Upper lobe of left lung (tissue), 6 donors: ENCODE results near the gene LCOR. TPM values are rescaled to one million over a fixed set of nuclear protein-coding genes. Genes with fewer than 3 reads are reported as not detected.

Experiments used
- ATAC-seq, 2 donors: fragments of 200-7000 bp; cut with Tn5 transposase; one replicate each; pipeline ENCODE4 v1.9.1; 2022; ENCODE audit warnings: mild to moderate bottlenecking in 2 of 2, moderate library complexity in 2 of 2; ENCODE audit not compliant: low FRiP score in 2 of 2
- DNase-seq, 2 donors: peaks; one replicate each; pipeline ENCODE4 v3.0.0-alpha.2; 2019 to 2020
- H3K27ac ChIP-seq, 4 donors: fragments of 200-600 bp; sonication (generic); one replicate each; pipeline ENCODE4 v1.5.1; 2016 to 2019
- H3K27me3 ChIP-seq, 4 donors: fragments of 200-600 bp; sonication (generic); one replicate each; pipeline ENCODE4 v1.5.1; 2017 to 2019
- H3K36me3 ChIP-seq, 4 donors: fragments of 200-600 bp; sonication (generic); one replicate each; pipeline ENCODE4 v1.5.1; 2016 to 2019
- H3K4me1 ChIP-seq, 4 donors: fragments of 200-600 bp; sonication (generic); one replicate each; pipeline ENCODE4 v1.5.1; 2018 to 2019
- H3K4me3 ChIP-seq, 4 donors: fragments of 200-600 bp; sonication (generic); one replicate each; pipeline ENCODE4 v1.5.1; 2017 to 2019; ENCODE audit warnings: mild to moderate bottlenecking in 2 of 4, moderate library complexity in 1 of 4
- H3K9me3 ChIP-seq, 4 donors: fragments of 200-600 bp; sonication (generic); one replicate each; pipeline ENCODE4 v1.5.1; 2018 to 2019
- CTCF ChIP-seq, 6 experiments: fragments of 450-650 bp in 4 of 6; fragments of 200-600 bp in 2 of 6; sonication (generic) in 2 of 6; IDR thresholded peaks; one replicate each; pipeline ENCODE4 v1.5.1; 2016 to 2019; ENCODE audit warnings: antibody characterized with exemption in 6 of 6
- EP300 ChIP-seq, 4 donors: sonication (generic); formaldehyde crosslinking; IDR thresholded peaks; one replicate each; pipeline ENCODE4 v1.5.1; 2017; ENCODE audit warnings: antibody characterized with exemption in 4 of 4, control low read depth in 2 of 4
- POLR2A ChIP-seq, 4 donors: fragments of 450-650 bp; IDR thresholded peaks; one replicate each; pipeline ENCODE4 v1.5.1; 2016 to 2017; ENCODE audit warnings: antibody characterized with exemption in 4 of 4, mild to moderate bottlenecking in 2 of 4
- POLR2AphosphoS5 ChIP-seq, 2 donors: sonication (generic); formaldehyde crosslinking; IDR thresholded peaks; one replicate each; pipeline ENCODE4 v1.5.1; 2017; ENCODE audit warnings: antibody characterized with exemption in 2 of 2
- WGBS, 2 donors: methylation state at CpG; one replicate each; pipeline ENCODE4 v1.1.5; 2017 to 2018; 5-methylcytosine and 5-hydroxymethylcytosine counted together
- total RNA-seq, 6 donors: library from RNA; depleted of rRNA in 4 of 6; stranded (reverse); fragments of >200 nt in 4 of 6; gene quantifications; one replicate each; pipeline versions ENCODE4 v1.1.0 to v1.2.1, GENCODE V29; 2016 to 2021
- donor health status: DM: no; HTN: no; CAD: no; lungs with moderate emphysema.
- donor health status: DM: no; HTN: yes; CAD: no; lungs with severe emphysema.

LCOR gene
- total RNA-seq, 6 donors from 2014 or later: 18.6 to 54.7 (median 28.0) TPM

- Histone ChIP-seq H3K9me3 (no peaks in the 10 kb centered on the region), H3K27me3 (no peaks in the 10 kb centered on the region), H3K4me3 (no peak overlapping the region), H3K4me1 (peaks cover 0 to 9% (median 1%) of the 10 kb centered on the region in 4 donors), H3K27ac (no peak overlapping the region), H3K36me3 (no peaks in the 10 kb centered on the region)
- ATAC-seq: no peak
- no peak for TF ChIP-seq CTCF (IDR thresholded peaks at IDR 0.05)
- TF ChIP-seq EP300 (IDR thresholded peaks at IDR 0.05): no peak
- no peak for DNase-seq
- WGBS, 2 donors: 92% methylated on average over 6 of the region's 6 CpGs
Measured at GRCh38 chr10:96895662-96896424, 63.7 kb downstream of the LCOR start.

DNA sequence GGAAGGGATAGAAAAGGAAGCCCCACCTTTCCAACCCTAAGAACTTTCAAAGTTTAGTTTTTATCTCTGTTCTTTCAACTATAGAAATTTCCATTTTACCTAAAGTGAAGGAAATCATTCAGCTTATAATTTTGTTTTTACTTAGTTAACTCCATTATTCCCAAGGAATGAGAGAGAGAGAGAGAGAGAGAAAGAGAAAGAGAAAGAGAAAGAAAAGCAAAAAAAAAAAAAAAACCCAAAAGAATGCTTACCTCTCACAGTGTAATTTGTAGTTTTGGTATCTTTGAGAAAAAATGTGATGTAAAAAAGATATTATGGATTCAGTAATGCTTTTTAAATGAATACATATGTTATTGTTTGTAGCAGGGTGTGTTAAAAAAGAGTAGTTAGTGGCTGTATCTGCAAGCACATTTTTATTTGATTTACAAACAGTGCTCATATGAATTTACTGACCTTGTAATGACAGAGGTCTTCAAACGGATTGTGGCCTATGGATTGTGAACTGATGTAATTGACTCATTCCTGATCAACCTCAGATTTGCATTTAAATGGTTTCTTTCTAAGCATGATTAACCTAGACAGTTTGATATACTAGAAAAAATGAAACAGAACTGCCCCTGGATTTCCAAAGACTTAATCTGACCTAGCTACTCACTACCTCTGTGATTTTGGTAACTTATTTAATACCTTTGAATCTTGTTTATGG, 64.9 kb downstream of the LCOR start:
- no peaks in the 10 kb centered on the region for H3K36me3 ChIP-seq
- H3K4me1 ChIP-seq: peaks cover 0 to 9% (median 1%) of the 10 kb centered on the region in 4 donors
- H3K27me3 ChIP-seq: no peaks in the 10 kb centered on the region
- WGBS, 2 donors: 39 to 45% methylated on average over 1 of the region's 1 CpG
- TF ChIP-seq CTCF (IDR thresholded peaks at IDR 0.05) (no peak), EP300 (IDR thresholded peaks at IDR 0.05) (no peak), POLR2AphosphoS5 (IDR thresholded peaks at IDR 0.05) (no peak), POLR2A (IDR thresholded peaks at IDR 0.05) (no peak)
- DNase-seq (no peak), ATAC-seq (no peak)
- no peaks in the 10 kb centered on the region for H3K9me3 ChIP-seq
- H3K27ac ChIP-seq: no peak overlapping the region
- no peak overlapping the region for H3K4me3 ChIP-seq

DNA sequence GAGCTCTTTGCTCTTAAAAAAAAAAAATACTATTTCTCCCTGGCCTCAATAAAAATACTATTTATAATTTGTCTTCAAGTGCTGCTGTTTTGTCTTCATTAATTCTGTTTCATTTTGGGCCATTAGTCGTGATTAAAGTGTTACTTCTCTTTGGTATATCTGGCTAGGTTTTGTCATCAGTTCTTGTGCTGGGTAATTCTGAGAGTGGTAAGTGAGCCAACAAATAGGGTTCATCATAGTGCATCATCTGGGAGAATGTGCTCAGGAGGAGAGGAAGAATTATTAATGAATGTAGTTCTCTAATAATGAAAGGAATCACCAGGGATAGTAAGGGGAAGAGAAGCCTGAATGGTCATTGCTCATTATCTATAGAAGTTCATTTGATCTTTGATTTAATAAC, 70.0 kb downstream of the LCOR start:
- Histone ChIP-seq H3K27ac (no peak overlapping the region), H3K36me3 (no peaks in the 10 kb centered on the region), H3K27me3 (no peaks in the 10 kb centered on the region), H3K4me3 (no peak overlapping the region), H3K4me1 (peaks cover 3 to 24% (median 14%) of the 10 kb centered on the region in 4 donors), H3K9me3 (no peaks in the 10 kb centered on the region)
- TF ChIP-seq EP300 (IDR thresholded peaks at IDR 0.05): no peak
- TF ChIP-seq POLR2AphosphoS5 (IDR thresholded peaks at IDR 0.05): no peak
- no peak for TF ChIP-seq POLR2A (IDR thresholded peaks at IDR 0.05)
- no peak for TF ChIP-seq CTCF (IDR thresholded peaks at IDR 0.05)
- WGBS, 2 donors: 82 to 85% methylated on average over 1 of the region's 1 CpG
- ATAC-seq: no peak
- no peak for DNase-seq

- Histone ChIP-seq H3K9me3 (no peaks in the 10 kb centered on the region), H3K4me1 (peaks cover 3 to 32% (median 16%) of the 10 kb centered on the region in 4 donors), H3K4me3 (no peak overlapping the region), H3K36me3 (no peaks in the 10 kb centered on the region), H3K27me3 (no peaks in the 10 kb centered on the region), H3K27ac (no peak overlapping the region)
- DNase-seq (no peak), ATAC-seq (no peak)
- TF ChIP-seq EP300 (IDR thresholded peaks at IDR 0.05) (no peak), POLR2A (IDR thresholded peaks at IDR 0.05) (no peak), POLR2AphosphoS5 (IDR thresholded peaks at IDR 0.05) (no peak), CTCF (IDR thresholded peaks at IDR 0.05) (no peak)
- WGBS, 2 donors: 67 to 74% methylated on average over 4 of the region's 4 CpGs
Measured at GRCh38 chr10:96902731-96903358, 70.7 kb downstream of the LCOR start.
